H1 (cell line): ENCODE data around the gene PAGE4. TPM values are rescaled to one million over a fixed set of nuclear protein-coding genes. Genes with fewer than 3 reads are reported as not detected.

Experiments
- CTCF ChIA-PET: fragments of 300-600 bp; sonication (Branson Sonifier 250); formaldehyde crosslinking; loops from one replicate; lab custom pipeline; 2021; ENCODE audit not compliant: partially characterized antibody; lab: Charles Lee
- POLR2A ChIA-PET: fragments of 300-600 bp; sonication (Branson Sonifier 250); formaldehyde crosslinking; loops from one replicate; lab custom pipeline; 2021; ENCODE audit warnings: inconsistent platforms; ENCODE audit not compliant: partially characterized antibody; lab: Charles Lee
- DNase-seq, 2 experiments: peaks; one replicate each; pipeline versions ENCODE4 v3.0.0 to v3.0.0-alpha.2; 2010 to 2022; ENCODE audit warnings: low spot score in 2 of 2, low read depth in 1 of 2, mixed read lengths in 1 of 2
- FAIRE-seq: peaks from 2 replicates; lab custom pipeline; 2011; peaks lifted over from hg19 to GRCh38; lab: Jason Lieb, UNC
- H2AFZ ChIP-seq: 2 replicates; pipeline ENCODE4 v1.8.1; 2012; ENCODE audit warnings: low read length, inconsistent platforms
- H2AK5ac ChIP-seq: 2 replicates; pipeline ENCODE4 v1.6.1; 2013; ENCODE audit warnings: low read depth, low read length
- H2BK120ac ChIP-seq: replicated peaks from 2 replicates; pipeline ENCODE3; 2013; ENCODE audit warnings: low read depth, low read length, inconsistent platforms
- H2BK12ac ChIP-seq: 2 replicates; pipeline ENCODE4 v1.6.1; 2013; ENCODE audit warnings: low read depth, low read length
- H2BK15ac ChIP-seq: 2 replicates; pipeline ENCODE4 v1.6.1; 2013; ENCODE audit warnings: low read length
- H2BK20ac ChIP-seq: 2 replicates; pipeline ENCODE4 v1.6.1; 2013; ENCODE audit warnings: low read length
- H2BK5ac ChIP-seq: 2 replicates; pipeline ENCODE4 v1.6.1; 2013; ENCODE audit warnings: low read depth, low read length
- H3K14ac ChIP-seq: 2 replicates; pipeline ENCODE4 v1.6.1; 2013; ENCODE audit warnings: inconsistent platforms; ENCODE audit not compliant: insufficient read length
- H3K18ac ChIP-seq: 2 replicates; pipeline ENCODE4 v1.6.1; 2013; ENCODE audit warnings: low read length; ENCODE audit errors: extremely low read depth
- H3K23ac ChIP-seq: 2 replicates; pipeline ENCODE4 v1.6.1; 2013; ENCODE audit warnings: inconsistent platforms; ENCODE audit not compliant: insufficient read length
- H3K23me2 ChIP-seq: 2 replicates; pipeline ENCODE4 v1.6.1; 2013; ENCODE audit warnings: low read depth, low read length
- H3K27ac ChIP-seq: 2 replicates; pipeline ENCODE4 v1.6.1; 2011; ENCODE audit warnings: low read depth, low read length, inconsistent platforms
- H3K27me3 ChIP-seq, 4 experiments: replicated peaks in 1 of 4; 1 replicate in 1 of 4; 2 replicates in 3 of 4; pipeline versions ENCODE4 v1.6.1 to v1.8.1; 2011 to 2013; ENCODE audit warnings: low read length in 3 of 4, mild to moderate bottlenecking in 3 of 4, inconsistent platforms in 2 of 4, mixed read lengths in 2 of 4, moderate library complexity in 1 of 4; ENCODE audit not compliant: control insufficient read depth in 3 of 4, insufficient read depth in 3 of 4; ENCODE audit errors: extremely low read depth in 1 of 4
- H3K36me3 ChIP-seq, 4 experiments: 2 replicates each; pipeline versions ENCODE4 v1.6.1 to v1.8.1; 2011 to 2013; ENCODE audit warnings: mild to moderate bottlenecking in 4 of 4, low read length in 3 of 4, moderate library complexity in 2 of 4, control low read depth in 1 of 4, inconsistent platforms in 1 of 4; ENCODE audit not compliant: insufficient read depth in 4 of 4, control insufficient read depth in 2 of 4
- H3K4ac ChIP-seq: replicated peaks from 2 replicates; pipeline ENCODE3; 2013; ENCODE audit warnings: low read length, low read depth, mixed read lengths, inconsistent platforms; ENCODE audit not compliant: insufficient read length
- H3K4me1 ChIP-seq, 4 experiments: replicated peaks in 1 of 4; 1 replicate in 1 of 4; 2 replicates in 3 of 4; pipeline versions ENCODE4 v1.6.1 to v1.8.1; 2011 to 2013; ENCODE audit warnings: low read length in 3 of 4, inconsistent platforms in 2 of 4, mixed read lengths in 1 of 4; ENCODE audit not compliant: insufficient read depth in 4 of 4, control insufficient read depth in 3 of 4
- H3K4me2 ChIP-seq, 2 experiments: 2 replicates each; pipeline versions ENCODE4 v1.6.1 to v1.8.1; 2011 to 2013; ENCODE audit warnings: low read depth in 2 of 2, low read length in 2 of 2, control low read depth in 1 of 2, inconsistent platforms in 1 of 2, mild to moderate bottlenecking in 1 of 2; ENCODE audit not compliant: insufficient read depth in 1 of 2
- H3K4me3 ChIP-seq, 4 experiments: fragments of 200-600, 300-600 bp in 1 of 4; sonication (generic), shearing (Covaris generic), sonication (Bioruptor Twin) in 1 of 4; 2 replicates each; pipeline versions ENCODE4 v1.5.1 to v1.8.1; 2011 to 2016; ENCODE audit warnings: low read length in 4 of 4, low read depth in 3 of 4, control low read depth in 2 of 4, inconsistent platforms in 2 of 4, mild to moderate bottlenecking in 2 of 4, mixed read lengths in 1 of 4, moderate library complexity in 1 of 4; ENCODE audit not compliant: insufficient read depth in 2 of 4; ENCODE audit errors: extremely low read depth in 1 of 4
- H3K56ac ChIP-seq: replicated peaks from 2 replicates; pipeline ENCODE3; 2013; ENCODE audit warnings: low read depth, mild to moderate bottlenecking, mixed read lengths, low read length, inconsistent platforms; ENCODE audit not compliant: insufficient read length
- H3K79me1 ChIP-seq: 2 replicates; pipeline ENCODE4 v1.6.1; 2013; ENCODE audit warnings: low read depth, low read length, control low read depth
- H3K79me2 ChIP-seq, 2 experiments: 2 replicates each; pipeline versions ENCODE4 v1.6.1 to v1.8.1; 2012 to 2013; ENCODE audit warnings: low read length in 2 of 2, mild to moderate bottlenecking in 2 of 2, inconsistent platforms in 1 of 2; ENCODE audit not compliant: insufficient read depth in 2 of 2, control insufficient read depth in 1 of 2
- H3K9ac ChIP-seq, 4 experiments: replicated peaks in 1 of 4; 1 replicate in 1 of 4; 2 replicates in 3 of 4; pipeline versions ENCODE4 v1.6.1 to v1.8.1; 2011 to 2013; ENCODE audit warnings: low read depth in 3 of 4, low read length in 3 of 4, control low read depth in 2 of 4, mild to moderate bottlenecking in 2 of 4, moderate library complexity in 2 of 4, inconsistent platforms in 1 of 4; ENCODE audit errors: extremely low read depth in 1 of 4
- H3K9me3 ChIP-seq, 2 experiments: 2 replicates each; pipeline versions ENCODE4 v1.6.1 to v1.8.1; 2012 to 2013; ENCODE audit warnings: mild to moderate bottlenecking in 2 of 2, moderate library complexity in 2 of 2, control low read depth in 1 of 2, inconsistent platforms in 1 of 2, low read depth in 1 of 2, low read length in 1 of 2, mixed read lengths in 1 of 2; ENCODE audit not compliant: insufficient read depth in 2 of 2
- H4K20me1 ChIP-seq, 2 experiments: replicated peaks in 1 of 2; 2 replicates each; pipeline versions ENCODE3 to v1.8.1; 2011 to 2013; ENCODE audit warnings: inconsistent platforms in 2 of 2, low read length in 2 of 2, mild to moderate bottlenecking in 1 of 2; ENCODE audit not compliant: insufficient read depth in 2 of 2, control insufficient read depth in 1 of 2
- H4K5ac ChIP-seq: 2 replicates; pipeline ENCODE4 v1.6.1; 2013; ENCODE audit warnings: low read length, low read depth, mixed read lengths, inconsistent platforms; ENCODE audit not compliant: insufficient read length
- H4K8ac ChIP-seq: 2 replicates; pipeline ENCODE4 v1.8.0; 2013; ENCODE audit warnings: mild to moderate bottlenecking, moderate library complexity, low read length, inconsistent platforms; ENCODE audit not compliant: insufficient read depth; ENCODE audit errors: extremely low read depth
- H4K91ac ChIP-seq: replicated peaks from 2 replicates; pipeline ENCODE3; 2013; ENCODE audit warnings: low read length, mixed read lengths, inconsistent platforms; ENCODE audit not compliant: insufficient read length
- EGR1 ChIP-seq: IDR thresholded peaks from 2 replicates; pipeline ENCODE4 v1.6.1; 2011; ENCODE audit warnings: low read depth, low read length, borderline replicate concordance
- JUN ChIP-seq: IDR thresholded peaks from 2 replicates; pipeline ENCODE4 v1.6.1; 2011; ENCODE audit warnings: low read depth, mild to moderate bottlenecking, improper control_type of control experiment, low read length
- JUND ChIP-seq: IDR thresholded peaks from 2 replicates; pipeline ENCODE4 v1.6.1; 2011; ENCODE audit warnings: mild to moderate bottlenecking, improper control_type of control experiment, low read length
- KDM4A ChIP-seq: IDR thresholded peaks from one replicate; pipeline ENCODE4 v1.7.1; 2012; ENCODE audit warnings: low read depth, mild to moderate bottlenecking, moderate library complexity, low read length, inconsistent platforms; ENCODE audit not compliant: severe bottlenecking
- NRF1 ChIP-seq: IDR thresholded peaks from 2 replicates; pipeline ENCODE4 v1.6.1; 2011; ENCODE audit warnings: mild to moderate bottlenecking, low read depth, low read length, improper control_type of control experiment
- RAD21 ChIP-seq, 2 experiments: IDR thresholded peaks in 1 of 2; conservative IDR thresholded peaks in 1 of 2; 2 replicates each; pipeline ENCODE4 v1.6.1; 2011; ENCODE audit warnings: low read depth in 2 of 2, low read length in 2 of 2, improper control_type of control experiment in 1 of 2, inconsistent platforms in 1 of 2, mild to moderate bottlenecking in 1 of 2, moderate library complexity in 1 of 2
- WGBS, 2 experiments: shearing (Covaris generic) in 1 of 2; methylation state at CpG; one replicate each; pipeline versions ENCODE4 v1.1.6 to v1.1.7; 2013 to 2015; ENCODE audit warnings: low lambda C conversion rate in 2 of 2, mixed read lengths in 2 of 2, inconsistent platforms in 1 of 2, low coverage in 1 of 2, missing lambda C conversion rate in 1 of 2; ENCODE audit not compliant: insufficient replicate concordance in 2 of 2, insufficient coverage in 1 of 2, insufficient read length in 1 of 2; ENCODE audit errors: extremely low coverage in 1 of 2, missing lambda C conversion rate in 1 of 2; 5-methylcytosine and 5-hydroxymethylcytosine counted together
- polyA plus RNA-seq, 7 experiments: library from polyadenylated mRNA; depleted of rRNA in 3 of 7; stranded (reverse) in 5 of 7; unstranded in 2 of 7; fragments of >200 nt in 5 of 7; fragments of 200-250 nt in 2 of 7; gene quantifications; 1 replicate in 5 of 7; 2 replicates in 1 of 7; 4 replicates in 1 of 7; pipeline versions ENCODE4 v1.2.1 to v1.2.3, GENCODE V29; 2011 to 2013; ENCODE audit warnings: missing spikeins in 2 of 7, mixed read lengths in 2 of 7
- total RNA-seq: library from RNA; stranded (reverse); fragmentation: NEBNext Ultra II Directional; extraction: Animal tissue kit (Norgen Biotek cat#: 25700); gene quantifications from 2 replicates; pipeline ENCODE4 v1.2.1, GENCODE V29; 2021
- TF ChIP-seq, protein P1 (sequence below), 3 experiments: IDR thresholded peaks; 1 replicate in 2 of 3; 2 replicates in 1 of 3; pipeline versions ENCODE4 v1.5.1 to v1.6.1; 2011; ENCODE audit warnings: low read length in 3 of 3, mild to moderate bottlenecking in 3 of 3, inconsistent platforms in 2 of 3, low read depth in 1 of 3, moderate library complexity in 1 of 3; ENCODE audit not compliant: insufficient read depth in 1 of 3; ENCODE audit errors: control extremely low read depth in 1 of 3
- TF ChIP-seq, protein P2 (sequence below): IDR thresholded peaks from 2 replicates; pipeline ENCODE4 v1.6.1; 2012; ENCODE audit warnings: inconsistent platforms

The PAGE4 gene
- total and polyA plus RNA-seq, 2 of the 8 experiments (the other 6 are each of a cell fraction or from before 2014, with no cell fraction given): 0.53 TPM; not detected in 1

DNA sequence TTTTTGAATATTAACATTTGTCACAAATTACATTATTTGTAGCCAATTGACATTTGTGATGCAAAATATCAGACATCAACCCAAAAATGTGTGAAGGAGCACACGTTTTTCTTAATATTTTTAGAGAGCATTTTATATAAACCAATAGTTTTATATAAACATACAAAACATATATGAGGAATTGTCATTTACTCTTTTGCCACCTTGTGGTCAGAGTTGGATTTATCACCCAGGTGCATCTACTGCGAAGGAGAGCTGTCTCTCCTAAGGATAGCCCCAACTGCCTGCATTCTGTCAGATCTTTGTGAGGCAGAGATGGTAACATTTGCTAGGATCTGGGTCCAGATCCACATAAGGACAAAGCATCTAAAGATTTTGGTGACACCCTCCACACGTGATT lies 47.6 kb downstream of the PAGE4 start:
- no peaks in the 10 kb centered on the region for H3K79me1 ChIP-seq
- H3K4ac ChIP-seq: no peak overlapping the region
- H3K27me3 ChIP-seq: no peaks in the 10 kb centered on the region; a peak in 3 of 7 replicates
- peaks cover 3% of the 10 kb centered on the region; the same call in 1 of the 2 replicates for H3K23me2 ChIP-seq
- H3K9me3 ChIP-seq: no peaks in the 10 kb centered on the region
- no peak for DNase-seq
- no peak overlapping the region for H3K14ac ChIP-seq
- H2AK5ac ChIP-seq: no peak overlapping the region
- 0 out of 4 replicates have a peak, but pooled peaks cover 0 to 2% of the 10 kb centered on the region in 2 experiments for H3K79me2 ChIP-seq
- H4K20me1 ChIP-seq: no peaks in the 10 kb centered on the region
- no peaks in the 10 kb centered on the region for H3K36me3 ChIP-seq
- H4K91ac ChIP-seq: no peak overlapping the region
- H2BK5ac ChIP-seq: no peak overlapping the region
- 4% methylated on average over 2 of the region's 3 CpGs; no CpG with 5 or more reads in 1 of the 2 experiments for WGBS, 2 experiments
- H3K4me1 ChIP-seq: peaks cover 0 to 5% (median 3%) of the 10 kb centered on the region in 4 experiments; a peak in 3 of 7 replicates
- H2AFZ ChIP-seq: no peak overlapping the region
- POLR2A ChIA-PET: no interaction called here
- no peak overlapping the region for H3K18ac ChIP-seq
- H2BK12ac ChIP-seq: no peak overlapping the region
- TF ChIP-seq EGR1 (no peak), JUN (no peak), RAD21 (IDR thresholded peaks at IDR 0.05 in 1 of 2, conservative IDR thresholded peaks at IDR 0.05 in 1 of 2; ENCODE audit: low read depth in 2 of 2, low read length in 2 of 2) (peak in 1 of 2 experiments; percentile 8; a peak in 1 of 4 replicates), KDM4A (no peak), NRF1 (no peak), JUND (no peak)
- TF ChIP-seq, protein P1, sequence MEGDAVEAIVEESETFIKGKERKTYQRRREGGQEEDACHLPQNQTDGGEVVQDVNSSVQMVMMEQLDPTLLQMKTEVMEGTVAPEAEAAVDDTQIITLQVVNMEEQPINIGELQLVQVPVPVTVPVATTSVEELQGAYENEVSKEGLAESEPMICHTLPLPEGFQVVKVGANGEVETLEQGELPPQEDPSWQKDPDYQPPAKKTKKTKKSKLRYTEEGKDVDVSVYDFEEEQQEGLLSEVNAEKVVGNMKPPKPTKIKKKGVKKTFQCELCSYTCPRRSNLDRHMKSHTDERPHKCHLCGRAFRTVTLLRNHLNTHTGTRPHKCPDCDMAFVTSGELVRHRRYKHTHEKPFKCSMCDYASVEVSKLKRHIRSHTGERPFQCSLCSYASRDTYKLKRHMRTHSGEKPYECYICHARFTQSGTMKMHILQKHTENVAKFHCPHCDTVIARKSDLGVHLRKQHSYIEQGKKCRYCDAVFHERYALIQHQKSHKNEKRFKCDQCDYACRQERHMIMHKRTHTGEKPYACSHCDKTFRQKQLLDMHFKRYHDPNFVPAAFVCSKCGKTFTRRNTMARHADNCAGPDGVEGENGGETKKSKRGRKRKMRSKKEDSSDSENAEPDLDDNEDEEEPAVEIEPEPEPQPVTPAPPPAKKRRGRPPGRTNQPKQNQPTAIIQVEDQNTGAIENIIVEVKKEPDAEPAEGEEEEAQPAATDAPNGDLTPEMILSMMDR (IDR thresholded peaks at IDR 0.05; ENCODE audit: control extremely low read depth in 1 of 3, insufficient read depth in 1 of 3, low read depth in 1 of 3, low read length in 3 of 3): peak in 2 of 3 experiments; percentile 26 to 29; a peak in 2 of 4 replicates
- TF ChIP-seq, protein P2, sequence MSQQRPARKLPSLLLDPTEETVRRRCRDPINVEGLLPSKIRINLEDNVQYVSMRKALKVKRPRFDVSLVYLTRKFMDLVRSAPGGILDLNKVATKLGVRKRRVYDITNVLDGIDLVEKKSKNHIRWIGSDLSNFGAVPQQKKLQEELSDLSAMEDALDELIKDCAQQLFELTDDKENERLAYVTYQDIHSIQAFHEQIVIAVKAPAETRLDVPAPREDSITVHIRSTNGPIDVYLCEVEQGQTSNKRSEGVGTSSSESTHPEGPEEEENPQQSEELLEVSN: no peak
- no peak overlapping the region for H3K27ac ChIP-seq
- H2BK15ac ChIP-seq: no peak overlapping the region
- no peak for FAIRE-seq
- CTCF ChIA-PET: interaction anchor here (0.6 to 3.5 kb wide), 8 partner anchors 8 to 1227 kb away, joined by 3 to 11 read pairs (median 4); no protein-coding TSS in a partner anchor
- H3K4me2 ChIP-seq: no peak overlapping the region
- no peak overlapping the region for H4K5ac ChIP-seq
- H3K9ac ChIP-seq: no peak overlapping the region
- H3K23ac ChIP-seq: no peak overlapping the region
- no peak overlapping the region for H3K4me3 ChIP-seq
- no peak overlapping the region for H3K56ac ChIP-seq
- no peak overlapping the region for H4K8ac ChIP-seq
- H2BK20ac ChIP-seq: no peak overlapping the region
- no peak overlapping the region for H2BK120ac ChIP-seq
